ENCODE measurements around the gene TRPV5. TPM values are rescaled to one million over a fixed set of nuclear protein-coding genes. Genes with fewer than 3 reads are reported as not detected.

TRPV5 gene
- total RNA-seq, 6 experiments from 2014 or later: not detected

- Histone ChIP-seq H3K4me3 (no peak overlapping the region), H3K27ac (no peak overlapping the region), H3K9me3 (no peaks in the 10 kb centered on the region), H3K27me3 (no peaks in the 10 kb centered on the region), H3K4me1 (no peaks in the 10 kb centered on the region), H3K36me3 (no peaks in the 10 kb centered on the region)
- intact Hi-C loops (cut with DNase I): no loop called here
- TF ChIP-seq POLR2A (IDR thresholded peaks at IDR 0.05): no peak
- TF ChIP-seq CTCF (IDR thresholded peaks at IDR 0.05): peak; percentile 30 to 67 (median 52)
- peak; percentile 83 to 93 (median 92) for ATAC-seq
- WGBS (ENCODE audit: insufficient coverage, low coverage, low lambda C conversion rate, missing lambda C conversion rate): 28% methylated on average over 12 of the region's 21 CpGs
- peak in 1 of 3 donors; percentile 46 for DNase-seq
These were observed 24.3 kb downstream of the TRPV5 start for GRCh38 chr7:142908921-142909890.

GRCh38 chr7:142908290-142908689, 25.3 kb downstream of the TRPV5 start:
- ATAC-seq: no peak
- WGBS (ENCODE audit: insufficient coverage, low coverage, low lambda C conversion rate, missing lambda C conversion rate): 65% methylated on average over 7 of the region's 11 CpGs
- H3K4me3 ChIP-seq: no peak overlapping the region
- peak in 1 of 3 donors; percentile 40 for DNase-seq
- no peaks in the 10 kb centered on the region for H3K4me1 ChIP-seq
- H3K27ac ChIP-seq: no peak overlapping the region
- no peaks in the 10 kb centered on the region for H3K36me3 ChIP-seq
- no peak for TF ChIP-seq POLR2A (IDR thresholded peaks at IDR 0.05)
- no peak for TF ChIP-seq CTCF (IDR thresholded peaks at IDR 0.05)
- intact Hi-C loops (cut with DNase I): no loop called here
- H3K9me3 ChIP-seq: no peaks in the 10 kb centered on the region
- H3K27me3 ChIP-seq: no peaks in the 10 kb centered on the region

GRCh38 chr7:142906643-142907042, 26.9 kb downstream of the TRPV5 start:
- no peak for TF ChIP-seq POLR2A (IDR thresholded peaks at IDR 0.05)
- TF ChIP-seq CTCF (IDR thresholded peaks at IDR 0.05): no peak
- DNase-seq (peak in 1 of 3 donors; percentile 71), ATAC-seq (no peak)
- H3K36me3 ChIP-seq: no peaks in the 10 kb centered on the region
- H3K4me3 ChIP-seq: no peak overlapping the region
- no peak overlapping the region for H3K27ac ChIP-seq
- 67% methylated on average over 2 of the region's 2 CpGs for WGBS (ENCODE audit: insufficient coverage, low coverage, low lambda C conversion rate, missing lambda C conversion rate)
- no peaks in the 10 kb centered on the region for H3K27me3 ChIP-seq
- intact Hi-C loops (cut with DNase I): no loop called here
- H3K9me3 ChIP-seq: no peaks in the 10 kb centered on the region
- no peaks in the 10 kb centered on the region for H3K4me1 ChIP-seq

- intact Hi-C loops (cut with DNase I): no loop called here
- no peak for ATAC-seq
These were observed 27.8 kb downstream of the TRPV5 start for GRCh38 chr7:142905759-142906158.

More at GRCh38 chr7:142905759-142906158, 27.8 kb downstream of the TRPV5 start:
- DNase-seq: no peak
- WGBS (ENCODE audit: insufficient coverage, low coverage, low lambda C conversion rate, missing lambda C conversion rate): 57% methylated on average over 2 of the region's 2 CpGs
- Histone ChIP-seq H3K27me3 (no peaks in the 10 kb centered on the region), H3K36me3 (no peaks in the 10 kb centered on the region), H3K4me1 (no peaks in the 10 kb centered on the region), H3K27ac (no peak overlapping the region), H3K4me3 (no peak overlapping the region), H3K9me3 (no peaks in the 10 kb centered on the region)
- TF ChIP-seq POLR2A (IDR thresholded peaks at IDR 0.05) (no peak), CTCF (IDR thresholded peaks at IDR 0.05) (no peak)
